OCI-LY3 (cell line): ENCODE data around the gene EZH2.

Experiments used
- H2AFZ ChIP-seq: fragments of 200-600, 300-600 bp; shearing (Covaris generic); 2 replicates; pipeline ENCODE4 v1.6.0; 2014; ENCODE audit warnings: antibody characterized with exemption, low read depth, low read length
- H3K27ac ChIP-seq: fragments of 200-600, 300-600 bp; sonication (generic); 2 replicates; pipeline ENCODE4 v1.5.1; 2014; ENCODE audit warnings: mild to moderate bottlenecking, low read length, moderate library complexity, mixed read lengths
- H3K27me3 ChIP-seq: fragments of 200-600, 300-600 bp; sonication (generic); 2 replicates; pipeline ENCODE4 v1.6.1; 2014; ENCODE audit warnings: low read depth, low read length, mixed read lengths
- H3K36me3 ChIP-seq: fragments of 200-600, 300-600 bp; sonication (generic); replicated peaks from 2 replicates; pipeline ENCODE3; 2014; ENCODE audit warnings: low read depth, low read length, mixed read lengths
- H3K4me1 ChIP-seq: fragments of 300-600, 200-600 bp; sonication (generic); 2 replicates; pipeline ENCODE4 v1.6.1; 2014; ENCODE audit warnings: low read length, mixed read lengths
- H3K4me2 ChIP-seq: fragments of 200-600, 300-600 bp; sonication (generic); 2 replicates; pipeline ENCODE4 v1.6.1; 2014; ENCODE audit warnings: low read length, mixed read lengths
- H3K4me3 ChIP-seq: fragments of 300-600, 200-600 bp; sonication (generic); 2 replicates; pipeline ENCODE4 v1.5.1; 2014; ENCODE audit warnings: antibody characterized with exemption, mild to moderate bottlenecking, low read length, moderate library complexity
- H3K79me2 ChIP-seq: fragments of 300-600, 200-600 bp; shearing (Covaris generic); 2 replicates; pipeline ENCODE4 v1.6.1; 2014; ENCODE audit warnings: mild to moderate bottlenecking, low read length, mixed read lengths
- H3K9ac ChIP-seq: fragments of 300-600, 200-600 bp; shearing (Covaris generic); 2 replicates; pipeline ENCODE4 v1.6.0; 2014; ENCODE audit warnings: mild to moderate bottlenecking, low read length, moderate library complexity
- H3K9me3 ChIP-seq: fragments of 200-600, 300-600 bp; shearing (Covaris generic); 2 replicates; pipeline ENCODE4 v1.6.1; 2014; ENCODE audit warnings: low read length, mixed read lengths; ENCODE audit not compliant: insufficient read depth
- H4K20me1 ChIP-seq: fragments of 200-600, 300-600 bp; sonication (generic); 2 replicates; pipeline ENCODE4 v1.6.1; 2016; ENCODE audit warnings: low read length, mixed read lengths; ENCODE audit not compliant: insufficient read depth
- EZH2phosphoT487 ChIP-seq: fragments of 200-600 bp; shearing (Covaris generic); IDR thresholded peaks from 2 replicates; pipeline ENCODE4 v1.6.1; 2018; ENCODE audit warnings: antibody characterized with exemption, mixed run types, low read depth
- TF ChIP-seq, protein P1 (sequence below): fragments of 200-600, 300-600 bp; sonication (generic); IDR thresholded peaks from 2 replicates; pipeline ENCODE4 v1.5.1; 2014; ENCODE audit warnings: antibody characterized with exemption, low read length, low read depth

Gene EZH2

DNA sequence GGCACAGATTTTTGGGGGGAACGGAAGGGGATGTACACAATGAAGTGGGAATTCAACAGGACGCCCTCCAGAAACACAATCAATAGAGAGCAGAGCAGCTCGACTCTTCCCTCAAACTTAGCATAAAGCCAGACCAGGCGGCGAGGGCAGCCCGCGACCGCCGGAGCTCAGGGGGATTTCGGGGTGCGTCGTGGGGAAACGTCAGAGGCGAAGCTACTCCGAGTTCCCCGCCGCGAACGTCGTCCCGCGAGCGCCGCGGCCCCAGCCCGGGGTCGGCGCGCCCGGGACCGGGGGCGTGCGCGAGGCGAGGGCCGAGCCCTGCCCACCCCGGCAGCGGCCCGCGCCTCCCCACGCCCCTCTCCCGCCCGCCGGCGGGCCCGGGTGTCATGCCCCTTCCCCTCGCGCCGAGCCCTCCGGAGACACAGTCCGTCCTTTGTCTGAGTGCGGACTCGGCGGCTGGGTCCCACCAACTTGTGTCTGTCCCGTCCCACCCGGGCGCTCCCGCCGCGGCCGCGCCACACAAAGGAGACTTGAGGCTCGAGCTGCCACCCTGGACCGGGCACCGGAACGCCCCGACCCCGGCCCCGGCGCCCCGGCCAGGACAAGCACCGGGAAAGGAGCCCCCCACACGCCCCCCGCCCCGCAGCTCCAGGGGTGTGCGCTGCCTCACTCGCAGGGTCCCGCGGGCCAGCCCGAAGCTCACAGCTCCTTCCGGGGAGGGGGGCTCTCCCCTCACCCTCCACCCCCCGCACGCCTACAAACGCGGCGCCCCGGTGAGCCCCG, 634 bp downstream of the EZH2 start:
- H3K4me1 ChIP-seq = peaks cover 21% of the 10 kb centered on the region

GRCh38 chr7:148882841-148883265, 1.2 kb downstream of the EZH2 start:
- Histone ChIP-seq H3K36me3 (peaks cover 28% of the 10 kb centered on the region), H3K27me3 (no peaks in the 10 kb centered on the region), H4K20me1 (peaks cover 48% of the 10 kb centered on the region), H3K4me1 (peaks cover 26% of the 10 kb centered on the region), H2AFZ (no peak overlapping the region), H3K9ac (peak overlapping the region; percentile 99), H3K79me2 (peaks cover 76% of the 10 kb centered on the region), H3K9me3 (no peaks in the 10 kb centered on the region), H3K4me3 (peak overlapping the region; percentile 92), H3K27ac (peak overlapping the region; percentile 88), H3K4me2 (peak overlapping the region; percentile 87)
- TF ChIP-seq, protein P1, sequence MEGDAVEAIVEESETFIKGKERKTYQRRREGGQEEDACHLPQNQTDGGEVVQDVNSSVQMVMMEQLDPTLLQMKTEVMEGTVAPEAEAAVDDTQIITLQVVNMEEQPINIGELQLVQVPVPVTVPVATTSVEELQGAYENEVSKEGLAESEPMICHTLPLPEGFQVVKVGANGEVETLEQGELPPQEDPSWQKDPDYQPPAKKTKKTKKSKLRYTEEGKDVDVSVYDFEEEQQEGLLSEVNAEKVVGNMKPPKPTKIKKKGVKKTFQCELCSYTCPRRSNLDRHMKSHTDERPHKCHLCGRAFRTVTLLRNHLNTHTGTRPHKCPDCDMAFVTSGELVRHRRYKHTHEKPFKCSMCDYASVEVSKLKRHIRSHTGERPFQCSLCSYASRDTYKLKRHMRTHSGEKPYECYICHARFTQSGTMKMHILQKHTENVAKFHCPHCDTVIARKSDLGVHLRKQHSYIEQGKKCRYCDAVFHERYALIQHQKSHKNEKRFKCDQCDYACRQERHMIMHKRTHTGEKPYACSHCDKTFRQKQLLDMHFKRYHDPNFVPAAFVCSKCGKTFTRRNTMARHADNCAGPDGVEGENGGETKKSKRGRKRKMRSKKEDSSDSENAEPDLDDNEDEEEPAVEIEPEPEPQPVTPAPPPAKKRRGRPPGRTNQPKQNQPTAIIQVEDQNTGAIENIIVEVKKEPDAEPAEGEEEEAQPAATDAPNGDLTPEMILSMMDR = no peak
- no peak for TF ChIP-seq EZH2phosphoT487

More for the DNA sequence above, 634 bp downstream of the EZH2 start:
- TF ChIP-seq EZH2phosphoT487 = no peak
- TF ChIP-seq, protein P1 = no peak
- Histone ChIP-seq H3K27me3 (no peaks in the 10 kb centered on the region), H3K4me2 (peak overlapping the region; percentile 87), H3K9me3 (no peaks in the 10 kb centered on the region), H3K9ac (peak overlapping the region; percentile 99), H3K27ac (peak overlapping the region; percentile 88), H2AFZ (no peak overlapping the region), H3K4me3 (peak overlapping the region; percentile 92), H4K20me1 (peaks cover 42% of the 10 kb centered on the region), H3K36me3 (peaks cover 28% of the 10 kb centered on the region), H3K79me2 (peaks cover 70% of the 10 kb centered on the region)

GRCh38 chr7:148882192-148882591, 1.9 kb downstream of the EZH2 start:
- TF ChIP-seq EZH2phosphoT487 = no peak
- TF ChIP-seq, protein P1 = no peak
- H3K4me3 ChIP-seq = peak overlapping the region; percentile 92
- H3K9ac ChIP-seq = peak overlapping the region; percentile 99
- peaks cover 32% of the 10 kb centered on the region for H3K4me1 ChIP-seq
- H3K27ac ChIP-seq = peak overlapping the region; percentile 88
- H3K36me3 ChIP-seq = peaks cover 28% of the 10 kb centered on the region
- no peaks in the 10 kb centered on the region for H3K9me3 ChIP-seq
- H3K27me3 ChIP-seq = no peaks in the 10 kb centered on the region
- peaks cover 55% of the 10 kb centered on the region for H4K20me1 ChIP-seq
- peaks cover 82% of the 10 kb centered on the region for H3K79me2 ChIP-seq
- peak overlapping the region; percentile 87 for H3K4me2 ChIP-seq
- H2AFZ ChIP-seq = no peak overlapping the region

GRCh38 chr7:148878317-148878716, 5.8 kb downstream of the EZH2 start:
- Histone ChIP-seq H3K27ac (no peak overlapping the region), H3K9ac (no peak overlapping the region), H3K4me3 (no peak overlapping the region), H3K27me3 (no peaks in the 10 kb centered on the region), H3K79me2 (peaks cover 100% of the 10 kb centered on the region), H3K9me3 (no peaks in the 10 kb centered on the region), H3K4me1 (peaks cover 56% of the 10 kb centered on the region), H2AFZ (no peak overlapping the region), H3K4me2 (peak overlapping the region; percentile 18; the same call in 1 of the 2 replicates), H4K20me1 (peaks cover 92% of the 10 kb centered on the region), H3K36me3 (peaks cover 20% of the 10 kb centered on the region)
- TF ChIP-seq, protein P1 = no peak
